Measurements from ENCODE around the gene AFAP1L2.

DNA sequence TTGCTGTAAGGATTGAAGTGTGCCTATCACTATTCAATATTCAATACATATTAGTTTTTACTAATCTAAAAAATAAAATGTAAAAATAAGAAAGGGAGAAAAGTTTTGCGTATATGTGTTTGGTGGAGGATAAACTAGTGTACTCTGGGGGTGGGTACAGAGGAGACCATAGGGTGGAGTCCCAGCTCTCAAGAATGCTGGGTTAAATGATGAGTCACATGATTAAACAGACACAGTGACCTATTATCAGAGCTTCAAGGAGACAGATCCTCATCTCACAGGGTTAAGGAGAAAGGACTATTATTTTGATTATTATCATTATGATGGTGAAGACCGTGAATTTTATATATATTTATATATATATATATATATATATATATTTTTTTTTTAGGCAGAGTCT is 77.5 kb downstream of the AFAP1L2 start:
- TF ChIP-seq, protein P1, sequence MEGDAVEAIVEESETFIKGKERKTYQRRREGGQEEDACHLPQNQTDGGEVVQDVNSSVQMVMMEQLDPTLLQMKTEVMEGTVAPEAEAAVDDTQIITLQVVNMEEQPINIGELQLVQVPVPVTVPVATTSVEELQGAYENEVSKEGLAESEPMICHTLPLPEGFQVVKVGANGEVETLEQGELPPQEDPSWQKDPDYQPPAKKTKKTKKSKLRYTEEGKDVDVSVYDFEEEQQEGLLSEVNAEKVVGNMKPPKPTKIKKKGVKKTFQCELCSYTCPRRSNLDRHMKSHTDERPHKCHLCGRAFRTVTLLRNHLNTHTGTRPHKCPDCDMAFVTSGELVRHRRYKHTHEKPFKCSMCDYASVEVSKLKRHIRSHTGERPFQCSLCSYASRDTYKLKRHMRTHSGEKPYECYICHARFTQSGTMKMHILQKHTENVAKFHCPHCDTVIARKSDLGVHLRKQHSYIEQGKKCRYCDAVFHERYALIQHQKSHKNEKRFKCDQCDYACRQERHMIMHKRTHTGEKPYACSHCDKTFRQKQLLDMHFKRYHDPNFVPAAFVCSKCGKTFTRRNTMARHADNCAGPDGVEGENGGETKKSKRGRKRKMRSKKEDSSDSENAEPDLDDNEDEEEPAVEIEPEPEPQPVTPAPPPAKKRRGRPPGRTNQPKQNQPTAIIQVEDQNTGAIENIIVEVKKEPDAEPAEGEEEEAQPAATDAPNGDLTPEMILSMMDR (IDR thresholded peaks at IDR 0.05): no peak
- TF ChIP-seq POLR2A (IDR thresholded peaks at IDR 0.05): no peak
